MM.1S (cell line): Measurements from ENCODE around the gene RANBP10.

Source experiments
- DNase-seq: peaks from one replicate; pipeline ENCODE4 v3.0.0-alpha.2; 2015
- H2AFZ ChIP-seq: fragments of 300-600 bp; sonication (generic); 2 replicates; pipeline ENCODE4 v1.6.0; 2016; ENCODE audit warnings: antibody characterized with exemption, low read length
- H3F3A ChIP-seq: fragments of 300-600 bp; sonication (generic); 2 replicates; pipeline ENCODE4 v1.6.1; 2016; ENCODE audit warnings: mild to moderate bottlenecking, antibody characterized with exemption, low read length, moderate library complexity, mixed read lengths; ENCODE audit not compliant: insufficient read depth
- H3K27ac ChIP-seq: fragments of 300-600 bp; sonication (generic); 2 replicates; pipeline ENCODE4 v1.5.1; 2016; ENCODE audit warnings: mild to moderate bottlenecking, low read length
- H3K27me3 ChIP-seq: fragments of 300-600 bp; sonication (generic); replicated peaks from 2 replicates; pipeline ENCODE4 v1.6.0; 2016; ENCODE audit warnings: low read length; ENCODE audit not compliant: insufficient read depth
- H3K36me3 ChIP-seq: fragments of 300-600 bp; sonication (generic); replicated peaks from 2 replicates; pipeline ENCODE4 v1.6.1; 2016; ENCODE audit warnings: mild to moderate bottlenecking, low read length, mixed read lengths; ENCODE audit not compliant: insufficient read depth
- H3K4me1 ChIP-seq: fragments of 300-600 bp; sonication (generic); 2 replicates; pipeline ENCODE4 v1.6.1; 2016; ENCODE audit warnings: low read length, mixed read lengths
- H3K4me2 ChIP-seq: fragments of 300-600 bp; sonication (generic); 2 replicates; pipeline ENCODE4 v1.6.0; 2016; ENCODE audit warnings: low read depth, low read length
- H3K4me3 ChIP-seq: fragments of 300-600 bp; sonication (generic); 2 replicates; pipeline ENCODE4 v1.5.1; 2016; ENCODE audit warnings: low read length, mixed read lengths
- H3K79me2 ChIP-seq: fragments of 300-600 bp; sonication (generic); 2 replicates; pipeline ENCODE4 v1.6.1; 2016; ENCODE audit warnings: mixed run types, low read length, mixed read lengths
- H3K9ac ChIP-seq: fragments of 300-600 bp; sonication (generic); 2 replicates; pipeline ENCODE4 v1.6.1; 2016; ENCODE audit warnings: low read length, mixed read lengths
- H3K9me2 ChIP-seq: fragments of 300-600 bp; sonication (generic); replicated peaks from 2 replicates; pipeline ENCODE4 v1.6.1; 2016; ENCODE audit warnings: mild to moderate bottlenecking, low read length, mixed read lengths; ENCODE audit not compliant: insufficient read depth
- H3K9me3 ChIP-seq: fragments of 300-600 bp; sonication (generic); replicated peaks from 2 replicates; pipeline ENCODE4 v1.6.1; 2016; ENCODE audit warnings: mild to moderate bottlenecking, low read length, mixed read lengths; ENCODE audit not compliant: insufficient read depth
- H4K20me1 ChIP-seq: fragments of 300-600 bp; sonication (generic); 2 replicates; pipeline ENCODE4 v1.6.1; 2016; ENCODE audit warnings: mild to moderate bottlenecking, low read length, moderate library complexity, mixed read lengths; ENCODE audit not compliant: insufficient read depth
- EZH2 ChIP-seq: fragments of 300-600 bp; sonication (generic); optimal IDR thresholded peaks from 2 replicates; pipeline ENCODE3; 2017; ENCODE audit warnings: low read depth, mild to moderate bottlenecking, antibody characterized with exemption, low read length, mixed read lengths
- EZH2phosphoT487 ChIP-seq: fragments of 300-600 bp; sonication (generic); IDR thresholded peaks from 2 replicates; pipeline ENCODE4 v1.6.1; 2018; ENCODE audit warnings: antibody characterized with exemption, low read length
- TF ChIP-seq, protein P1 (sequence below): fragments of 300-600 bp; sonication (generic); IDR thresholded peaks from 2 replicates; pipeline ENCODE4 v1.5.1; 2016; ENCODE audit warnings: antibody characterized with exemption, low read length, mixed read lengths

RANBP10 gene

DNA sequence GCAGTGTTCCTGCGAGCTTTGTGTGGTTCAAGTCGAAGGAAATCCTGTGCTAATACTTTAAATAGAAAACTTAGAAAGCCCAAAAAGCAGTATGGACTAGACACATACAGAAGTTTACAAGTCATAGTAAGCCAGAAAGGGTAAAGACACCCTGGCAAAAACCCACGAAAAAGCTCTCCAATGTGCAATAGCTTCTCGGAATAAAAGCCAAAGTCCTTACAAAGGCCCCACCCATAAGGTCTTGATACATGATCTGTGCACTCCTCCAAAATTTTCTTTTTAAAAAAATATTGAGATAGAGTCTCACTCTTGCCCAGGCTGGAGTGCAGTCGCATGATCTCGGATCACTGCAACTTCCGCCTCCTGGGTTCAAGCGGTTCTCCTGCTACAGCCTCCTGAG is 129.4 kb downstream of the RANBP10 start:
- Histone ChIP-seq H3K4me1 (no peaks in the 10 kb centered on the region), H3K79me2 (no peaks in the 10 kb centered on the region), H4K20me1 (no peaks in the 10 kb centered on the region), H3K9ac (no peak overlapping the region), H3K4me3 (no peak overlapping the region), H3K27ac (no peak overlapping the region), H3K4me2 (no peak overlapping the region), H3F3A (no peaks in the 10 kb centered on the region), H3K36me3 (no peaks in the 10 kb centered on the region), H3K9me2 (no peaks in the 10 kb centered on the region), H2AFZ (no peak overlapping the region), H3K27me3 (no peaks in the 10 kb centered on the region), H3K9me3 (no peaks in the 10 kb centered on the region)
- TF ChIP-seq EZH2 (no peak), EZH2phosphoT487 (no peak)
- TF ChIP-seq, protein P1, sequence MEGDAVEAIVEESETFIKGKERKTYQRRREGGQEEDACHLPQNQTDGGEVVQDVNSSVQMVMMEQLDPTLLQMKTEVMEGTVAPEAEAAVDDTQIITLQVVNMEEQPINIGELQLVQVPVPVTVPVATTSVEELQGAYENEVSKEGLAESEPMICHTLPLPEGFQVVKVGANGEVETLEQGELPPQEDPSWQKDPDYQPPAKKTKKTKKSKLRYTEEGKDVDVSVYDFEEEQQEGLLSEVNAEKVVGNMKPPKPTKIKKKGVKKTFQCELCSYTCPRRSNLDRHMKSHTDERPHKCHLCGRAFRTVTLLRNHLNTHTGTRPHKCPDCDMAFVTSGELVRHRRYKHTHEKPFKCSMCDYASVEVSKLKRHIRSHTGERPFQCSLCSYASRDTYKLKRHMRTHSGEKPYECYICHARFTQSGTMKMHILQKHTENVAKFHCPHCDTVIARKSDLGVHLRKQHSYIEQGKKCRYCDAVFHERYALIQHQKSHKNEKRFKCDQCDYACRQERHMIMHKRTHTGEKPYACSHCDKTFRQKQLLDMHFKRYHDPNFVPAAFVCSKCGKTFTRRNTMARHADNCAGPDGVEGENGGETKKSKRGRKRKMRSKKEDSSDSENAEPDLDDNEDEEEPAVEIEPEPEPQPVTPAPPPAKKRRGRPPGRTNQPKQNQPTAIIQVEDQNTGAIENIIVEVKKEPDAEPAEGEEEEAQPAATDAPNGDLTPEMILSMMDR: no peak
- no peak for DNase-seq

DNA sequence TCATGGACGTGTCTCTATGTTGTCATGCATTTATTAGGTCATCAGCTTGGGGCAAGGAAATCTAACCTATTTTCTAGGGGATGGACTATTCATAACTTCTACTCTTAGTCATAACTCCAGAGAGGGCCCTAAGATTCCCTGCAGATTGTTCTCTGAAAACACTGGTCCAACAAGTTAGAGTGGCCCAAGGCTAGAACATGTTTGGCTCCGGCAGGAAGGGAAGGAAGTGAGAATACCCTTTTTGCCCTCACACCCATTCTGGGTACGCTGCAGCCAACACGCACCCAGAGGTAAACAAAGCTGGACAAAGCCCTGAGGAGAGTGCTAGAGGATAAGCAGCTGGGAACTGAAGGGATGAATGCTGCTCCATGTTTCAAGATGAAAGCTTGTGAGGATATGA is 129.8 kb downstream of the RANBP10 start:
- Histone ChIP-seq H3K27me3 (no peaks in the 10 kb centered on the region), H3K36me3 (no peaks in the 10 kb centered on the region), H3F3A (no peaks in the 10 kb centered on the region), H3K4me2 (no peak overlapping the region), H3K4me3 (no peak overlapping the region), H4K20me1 (no peaks in the 10 kb centered on the region), H3K79me2 (no peaks in the 10 kb centered on the region), H3K9me3 (no peaks in the 10 kb centered on the region), H3K9ac (no peak overlapping the region), H3K4me1 (no peaks in the 10 kb centered on the region), H3K27ac (no peak overlapping the region), H3K9me2 (no peaks in the 10 kb centered on the region), H2AFZ (no peak overlapping the region)
- DNase-seq: no peak
- TF ChIP-seq EZH2phosphoT487: no peak
- no peak for TF ChIP-seq EZH2
- TF ChIP-seq, protein P1: no peak

GRCh38 chr16:67675999-67676398 is 130.4 kb downstream of the RANBP10 start:
- Histone ChIP-seq H4K20me1 (no peaks in the 10 kb centered on the region), H3K4me2 (no peak overlapping the region), H2AFZ (no peak overlapping the region), H3F3A (no peaks in the 10 kb centered on the region), H3K4me1 (no peaks in the 10 kb centered on the region), H3K9me2 (no peaks in the 10 kb centered on the region), H3K4me3 (no peak overlapping the region), H3K27me3 (no peaks in the 10 kb centered on the region), H3K36me3 (no peaks in the 10 kb centered on the region), H3K9me3 (no peaks in the 10 kb centered on the region), H3K79me2 (no peaks in the 10 kb centered on the region), H3K9ac (no peak overlapping the region), H3K27ac (no peak overlapping the region)
- no peak for DNase-seq
- TF ChIP-seq EZH2 (no peak), EZH2phosphoT487 (no peak)
- TF ChIP-seq, protein P1: no peak

- H3K9me2 ChIP-seq: no peaks in the 10 kb centered on the region
- H3K27me3 ChIP-seq: no peaks in the 10 kb centered on the region
- TF ChIP-seq, protein P1: no peak
- TF ChIP-seq EZH2phosphoT487 (no peak), EZH2 (no peak)
- H3K36me3 ChIP-seq: no peaks in the 10 kb centered on the region
- H3K9me3 ChIP-seq: no peaks in the 10 kb centered on the region
- H3K4me1 ChIP-seq: no peaks in the 10 kb centered on the region
- H3K9ac ChIP-seq: no peak overlapping the region
- H3K27ac ChIP-seq: no peak overlapping the region
- DNase-seq: no peak
- no peaks in the 10 kb centered on the region for H3K79me2 ChIP-seq
- no peaks in the 10 kb centered on the region for H3F3A ChIP-seq
- no peak overlapping the region for H3K4me2 ChIP-seq
- no peak overlapping the region for H3K4me3 ChIP-seq
- H4K20me1 ChIP-seq: no peaks in the 10 kb centered on the region
- no peak overlapping the region for H2AFZ ChIP-seq
Observed at GRCh38 chr16:67675579-67675935, 130.8 kb downstream of the RANBP10 start.
